Forelimb muscle (tissue), 1 donor: ENCODE data around the gene UBE2D4. TPM values are rescaled to one million over a fixed set of nuclear protein-coding genes. Genes with fewer than 3 reads are reported as not detected.
"Not testable (repeated sequence)": the region's sequence is repeated elsewhere in the genome, so short reads cannot be mapped to it uniquely, and the experiment has no call there.

Source experiments
- DNase-seq: peaks from one replicate; pipeline ENCODE4 v3.0.0-alpha.2; 2013; ENCODE audit warnings: low read depth
- polyA plus RNA-seq: library from polyadenylated mRNA; unstranded; fragments of 120-200 nt; gene quantifications from one replicate; pipeline ENCODE4 v1.2.1, GENCODE V29; 2013; ENCODE audit not compliant: insufficient read length

Gene UBE2D4
- polyA plus RNA-seq, 1 donor: 19.1 TPM

DNA sequence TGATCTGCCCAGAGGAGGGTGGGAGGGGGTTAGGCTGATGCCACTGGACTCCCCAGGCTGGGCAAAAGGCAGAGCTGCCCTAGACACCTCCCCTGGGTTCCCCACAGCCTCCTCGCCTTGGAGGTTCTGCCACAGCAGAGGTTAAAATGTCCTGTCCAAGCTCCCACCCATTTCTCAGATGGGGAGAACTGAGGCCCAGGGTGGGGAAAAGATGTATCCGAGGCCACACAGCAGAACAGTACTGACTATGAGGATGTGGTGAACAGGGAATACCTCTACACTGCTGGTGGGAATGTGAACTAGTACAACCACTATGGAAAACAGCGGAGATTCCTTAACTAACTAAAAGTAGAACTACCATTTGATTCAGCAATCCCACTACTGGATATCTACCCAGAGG is 40.2 kb downstream of the UBE2D4 start:
- DNase-seq: not testable (repeated sequence)

DNA sequence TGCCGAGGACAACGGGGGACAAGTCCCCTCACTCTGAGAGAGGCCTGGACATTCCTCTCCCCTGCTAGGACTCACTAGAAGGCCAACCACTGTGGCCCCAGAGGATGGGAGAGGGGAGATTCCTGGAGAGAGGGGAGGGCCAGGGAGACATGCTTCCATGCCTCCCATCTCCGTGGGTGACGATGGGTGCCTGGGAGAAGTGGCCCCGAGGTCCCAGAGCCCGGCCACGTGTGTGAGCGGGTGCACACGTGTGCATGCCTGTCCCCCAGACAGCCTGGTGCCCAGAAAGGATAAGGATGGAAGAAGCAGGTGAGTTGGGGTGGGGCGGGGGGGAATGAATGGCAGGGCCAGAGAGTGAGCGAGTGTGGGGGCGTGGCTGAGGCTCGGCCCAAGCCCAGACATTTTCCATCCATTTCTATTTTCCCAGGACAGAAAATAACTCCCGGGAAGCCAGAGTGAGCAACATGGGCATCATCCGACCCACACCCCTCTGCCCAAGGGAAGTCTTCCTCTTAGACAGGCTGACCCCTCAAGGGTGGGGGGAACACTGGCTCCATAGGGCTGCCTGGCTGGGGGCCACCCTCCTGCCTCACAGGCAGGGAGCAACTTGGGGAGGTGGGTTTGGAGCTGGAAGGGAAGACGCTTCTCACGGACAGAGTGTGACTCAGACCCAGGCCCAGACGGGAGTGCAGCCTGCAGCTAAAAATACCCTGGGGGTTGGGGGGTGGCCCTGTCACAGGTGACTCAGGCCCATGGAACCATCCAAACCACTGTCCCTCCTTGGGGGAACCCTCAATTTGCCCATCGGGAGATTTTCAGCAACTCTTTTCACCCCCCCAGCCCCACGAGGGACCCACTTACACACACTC is 42.2 kb downstream of the UBE2D4 start:
- not testable (repeated sequence) for DNase-seq

DNA sequence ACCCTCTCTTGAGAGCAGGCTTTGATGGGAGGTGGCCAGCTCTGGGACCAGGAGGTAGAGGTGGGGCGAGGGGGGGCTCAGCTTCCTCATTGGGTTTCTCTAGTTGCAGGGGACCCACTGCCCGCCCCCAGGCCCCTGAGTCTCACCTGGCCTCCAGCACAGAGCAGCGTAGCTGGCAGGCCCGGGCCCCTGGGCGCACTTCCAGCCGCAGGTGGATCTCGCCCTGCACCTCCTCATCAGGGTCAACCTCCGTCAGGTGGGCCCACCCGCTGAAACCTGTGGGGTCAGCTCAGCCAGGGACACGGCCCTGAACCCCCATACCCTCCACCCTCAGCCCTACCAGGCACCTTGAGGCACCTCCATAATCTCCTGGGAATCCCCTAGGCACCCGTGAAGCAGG is 43.4 kb downstream of the UBE2D4 start:
- DNase-seq: not testable (repeated sequence)

DNA sequence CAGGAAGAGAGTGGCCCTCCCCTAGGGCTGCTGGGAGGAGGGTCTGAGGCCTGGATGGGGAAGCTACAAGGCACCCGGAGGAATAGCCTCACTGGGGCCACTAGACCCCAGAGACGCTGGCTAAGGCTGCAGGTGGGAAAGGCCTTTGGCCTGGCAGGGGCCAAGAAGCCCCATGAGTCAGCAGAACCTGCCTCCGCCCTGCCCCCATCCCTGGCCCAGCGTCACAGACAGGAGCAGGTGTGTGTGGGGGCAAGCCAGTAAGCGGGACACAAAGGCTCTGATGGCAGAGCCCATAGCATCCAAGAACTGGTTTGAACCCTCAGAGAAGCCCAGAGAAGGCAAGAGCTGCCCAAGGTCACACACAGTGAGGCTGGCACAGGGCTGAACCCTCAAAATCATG is 44.5 kb downstream of the UBE2D4 start:
- not testable (repeated sequence) for DNase-seq

DNA sequence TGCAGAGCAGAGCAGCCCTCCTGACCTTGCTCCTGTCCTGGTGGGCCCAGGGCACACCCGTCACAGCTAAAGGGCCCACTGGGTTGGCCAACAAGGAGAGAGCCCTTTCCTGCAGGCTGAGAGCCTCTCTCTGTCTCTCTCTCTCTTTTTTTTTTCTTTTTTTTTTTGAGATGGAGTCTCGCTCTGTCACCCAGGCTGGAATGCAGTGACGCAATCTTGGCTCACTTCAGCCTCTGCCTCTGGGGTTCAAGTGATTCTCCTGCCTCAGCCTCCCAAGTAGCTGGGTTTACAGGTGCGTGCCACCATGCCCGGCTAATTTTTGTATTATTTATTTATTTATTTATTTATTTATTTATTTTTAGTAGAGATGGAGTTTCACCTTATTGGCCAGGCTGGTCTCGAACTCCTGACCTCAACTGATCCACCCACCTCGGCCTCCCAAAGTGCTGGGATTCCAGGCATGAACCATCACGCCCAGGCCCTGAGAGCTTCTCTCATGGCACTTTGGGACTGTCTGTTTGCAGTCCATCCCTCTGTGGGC is 47.9 kb downstream of the UBE2D4 start:
- DNase-seq: not testable (repeated sequence)

DNA sequence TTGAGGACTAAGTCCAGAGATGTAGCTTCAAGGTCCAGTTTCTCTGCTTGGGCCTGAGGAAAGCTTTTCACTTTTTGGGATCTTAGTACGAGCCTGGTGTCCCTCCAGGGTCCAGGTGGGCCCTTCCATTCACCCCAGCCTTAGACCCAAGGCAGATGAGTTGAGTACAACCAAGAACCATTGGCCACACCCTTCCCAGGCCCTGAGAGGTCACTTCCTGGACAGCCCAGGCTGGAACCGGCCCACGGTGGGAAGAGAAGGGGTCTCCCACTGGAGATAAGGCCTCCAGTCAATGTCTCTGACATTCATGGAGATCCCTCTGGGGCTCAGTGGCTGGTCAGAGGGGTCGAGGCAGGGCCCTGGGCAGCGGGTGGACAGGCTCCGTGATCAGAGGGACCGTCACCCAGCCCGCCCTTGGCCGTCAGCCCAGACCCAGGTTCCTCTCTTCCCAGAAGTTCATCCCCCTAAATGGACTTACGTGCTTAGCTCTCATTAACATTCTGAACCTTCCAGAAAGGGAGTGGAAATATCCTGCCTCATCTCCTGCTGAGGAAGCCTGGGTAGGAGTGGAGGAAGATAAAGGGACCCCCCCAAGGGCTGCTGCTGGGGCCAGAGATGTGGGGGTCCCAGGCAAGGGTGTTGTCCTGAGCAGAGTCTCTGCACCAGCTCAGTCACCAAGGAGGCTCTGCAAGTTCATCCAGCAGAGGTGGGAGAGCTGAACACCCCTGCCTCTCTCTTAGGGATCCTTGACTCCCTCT is 48.7 kb downstream of the UBE2D4 start:
- DNase-seq: not testable (repeated sequence)

DNA sequence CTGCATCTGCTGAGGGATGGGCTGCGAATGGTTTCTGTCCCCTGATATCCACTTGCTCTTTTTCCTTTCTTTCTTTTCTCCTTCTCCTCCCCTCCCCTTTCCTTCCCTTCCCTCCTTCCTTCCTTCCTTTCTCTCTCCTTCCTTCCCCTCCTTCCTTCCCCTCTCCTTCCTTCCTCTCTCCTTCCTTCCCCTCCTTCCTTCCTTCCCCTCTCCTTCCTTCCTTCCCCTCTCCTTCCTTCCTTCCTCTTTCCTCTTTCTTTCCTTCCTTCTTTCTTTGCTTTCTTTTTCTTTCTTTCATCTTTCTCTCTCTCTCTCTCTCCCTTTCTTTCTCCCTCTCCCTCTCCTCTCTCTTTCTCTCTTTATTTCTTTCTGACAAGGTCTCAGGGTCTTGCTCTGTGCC is 51.3 kb downstream of the UBE2D4 start:
- DNase-seq: no peak

DNA sequence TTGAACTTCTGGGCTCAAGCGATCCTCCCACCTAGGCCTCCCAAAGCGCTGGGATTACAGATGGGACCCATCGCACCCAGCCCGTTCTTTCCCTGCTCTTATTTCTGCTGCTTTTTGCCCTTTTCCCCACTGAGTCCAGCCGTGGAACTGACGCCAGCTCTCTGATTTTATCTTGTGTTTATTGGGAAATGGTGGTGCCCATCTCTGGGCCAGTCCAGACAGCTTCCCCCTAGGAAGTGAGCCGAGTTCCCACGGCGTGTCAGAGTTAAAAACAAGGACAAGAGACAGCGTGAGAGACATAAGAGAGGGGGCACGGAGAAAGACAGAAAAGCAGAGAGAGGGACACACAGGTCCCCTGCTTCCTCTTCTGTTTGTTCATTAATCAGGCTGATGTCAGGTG is 51.9 kb downstream of the UBE2D4 start:
- not testable (repeated sequence) for DNase-seq

DNA sequence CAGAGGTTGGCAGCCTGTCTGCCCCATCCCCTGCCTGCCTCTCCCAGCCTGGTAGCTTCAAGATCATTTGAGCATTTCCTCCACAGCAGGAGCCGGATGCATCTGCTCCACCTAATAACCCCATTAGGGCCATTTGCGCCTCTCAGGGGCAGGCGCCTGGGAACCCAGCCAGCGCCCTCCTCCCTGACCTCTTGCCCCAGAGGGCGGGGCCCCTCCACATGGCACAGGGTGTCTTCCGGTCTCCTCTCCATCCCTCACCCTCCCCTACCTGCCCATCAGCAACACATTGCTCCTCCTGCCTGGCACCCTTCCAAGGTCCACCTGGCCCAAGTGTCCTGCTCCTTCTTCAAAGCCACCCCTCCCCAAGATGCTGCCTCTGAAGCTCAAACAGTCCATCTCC is 56.6 kb downstream of the UBE2D4 start:
- not testable (repeated sequence) for DNase-seq

DNA sequence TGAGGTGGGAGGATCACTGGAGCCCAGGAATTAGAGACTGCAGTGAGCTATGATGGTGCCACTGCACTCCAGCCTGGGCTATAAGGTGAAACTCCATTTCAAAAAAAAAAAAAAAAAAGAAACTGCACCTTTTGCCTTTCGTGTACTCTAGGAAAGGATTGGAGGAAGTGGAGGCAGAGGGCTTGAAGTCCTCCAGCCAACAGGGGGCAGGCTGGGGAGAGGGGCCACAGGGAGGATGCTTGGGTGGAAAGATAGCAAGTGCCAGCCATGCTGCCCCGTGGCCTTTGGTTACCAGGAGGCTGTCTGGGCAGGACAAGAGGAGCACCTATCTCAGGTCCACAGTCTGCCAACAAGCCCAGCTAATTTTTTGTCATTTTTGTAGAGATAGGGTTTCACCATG is 57.5 kb downstream of the UBE2D4 start:
- not testable (repeated sequence) for DNase-seq

DNA sequence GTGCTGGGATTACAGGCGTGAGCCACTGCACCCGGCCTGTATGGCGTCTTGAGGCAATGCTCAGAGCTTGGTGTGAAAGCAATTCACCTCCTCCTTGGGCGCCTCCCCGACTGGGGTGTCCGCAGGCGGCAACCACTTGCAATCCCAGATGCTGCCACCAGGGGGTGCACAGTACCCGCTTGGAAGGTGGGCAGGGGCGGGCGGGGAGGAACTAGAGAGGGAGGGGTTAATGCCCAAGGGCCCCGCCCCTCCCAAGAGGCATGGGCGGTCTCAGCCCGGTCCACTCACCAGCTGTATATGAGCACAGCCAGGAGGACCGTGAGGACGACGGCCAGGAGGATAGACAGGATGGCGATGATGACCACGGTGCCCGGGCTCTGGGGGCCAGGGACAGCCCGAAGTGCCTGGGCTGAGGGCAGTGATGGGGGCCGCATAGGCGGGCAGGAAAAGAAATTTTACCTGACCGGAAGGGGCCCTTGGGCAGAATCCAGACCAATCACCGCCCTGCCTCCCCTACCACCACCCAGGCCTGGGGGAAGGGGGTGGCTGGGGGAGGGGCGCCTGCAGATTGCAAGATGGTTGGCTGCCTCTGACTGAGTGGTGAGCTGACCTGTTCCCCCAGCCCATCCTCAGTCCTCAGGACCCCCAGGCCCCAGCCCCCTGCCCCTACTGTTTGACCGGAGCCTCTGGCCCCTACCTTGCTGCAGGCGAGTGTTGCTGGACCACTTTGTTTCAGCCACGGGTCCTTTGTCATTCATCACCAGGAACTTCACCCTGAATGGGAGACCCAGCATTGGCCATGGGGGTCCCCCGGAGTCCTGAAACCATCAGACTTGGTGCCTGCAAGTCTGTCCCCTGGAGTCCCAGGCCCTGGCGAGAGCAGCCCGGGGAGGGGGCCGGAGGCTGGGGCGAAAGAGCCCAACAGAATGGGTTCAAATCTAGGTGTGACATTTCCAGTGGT is 59.9 kb downstream of the UBE2D4 start:
- not testable (repeated sequence) for DNase-seq

DNA sequence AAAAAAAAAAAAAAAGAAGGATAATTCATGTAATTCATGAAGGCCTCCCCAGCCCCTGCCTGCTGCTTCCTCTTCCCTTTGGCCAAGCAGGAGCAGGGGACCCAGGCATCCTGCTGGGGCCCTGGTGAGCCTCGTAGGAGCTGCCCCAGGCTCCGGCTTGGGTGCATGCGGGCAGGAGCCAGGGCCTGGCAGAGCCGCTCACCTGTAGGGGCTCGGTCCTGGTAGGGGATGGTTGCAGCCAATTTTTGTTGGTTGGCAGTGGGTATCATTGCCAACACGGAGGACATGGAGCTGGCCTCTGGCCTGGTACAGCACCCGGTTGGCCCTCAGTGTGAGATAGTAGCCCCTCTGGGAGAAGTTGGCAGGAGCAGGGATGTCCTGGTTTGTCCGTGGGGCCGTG is 61.2 kb downstream of the UBE2D4 start:
- not testable (repeated sequence) for DNase-seq

DNA sequence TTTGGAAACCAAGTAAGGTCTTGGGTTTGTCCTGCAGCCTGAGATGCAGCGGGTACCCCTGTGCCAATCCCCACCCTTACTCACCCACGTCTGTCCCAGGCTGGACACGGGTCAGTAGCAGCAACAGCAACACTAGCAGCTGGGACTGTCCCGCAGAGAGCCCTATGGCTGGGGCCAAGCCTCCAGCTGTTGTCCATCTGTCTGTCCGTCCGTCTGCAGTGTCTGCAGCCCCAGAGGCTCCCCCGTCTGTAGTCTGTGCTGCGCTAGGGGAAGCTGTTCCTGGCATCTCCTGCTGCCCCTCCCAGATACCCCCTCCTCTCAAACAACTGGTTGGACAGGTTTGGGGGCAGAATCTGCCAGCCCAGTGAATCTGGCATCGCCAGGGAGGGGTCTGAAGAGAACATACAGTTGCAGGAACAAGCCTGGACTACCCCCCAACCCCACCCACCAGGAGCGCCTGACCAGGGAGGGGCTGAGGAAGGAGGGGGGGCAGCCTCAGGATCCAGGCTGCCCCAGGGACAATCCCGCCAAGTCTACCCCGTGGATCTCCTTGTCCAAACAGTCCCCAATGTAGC is 63.9 kb downstream of the UBE2D4 start:
- not testable (repeated sequence) for DNase-seq

DNA sequence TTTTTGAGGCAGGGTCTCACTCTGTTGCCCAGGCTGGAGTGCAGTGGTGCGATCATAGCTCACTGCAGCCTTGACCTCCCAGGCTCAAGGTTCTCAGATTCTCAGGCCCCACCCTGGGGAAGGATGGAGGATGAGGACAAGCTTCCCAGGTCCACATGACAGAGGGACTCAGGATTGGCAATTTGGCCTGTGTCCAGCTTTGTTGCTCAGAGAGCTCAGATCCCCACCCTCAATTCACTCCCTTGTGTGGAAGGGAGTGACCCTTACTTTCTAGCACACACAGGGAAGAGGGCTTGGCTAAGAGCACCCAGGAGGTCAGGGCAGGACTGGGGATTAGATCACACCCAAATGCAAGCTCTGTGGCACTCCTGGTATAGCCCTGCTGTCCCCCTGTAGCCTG is 64.6 kb downstream of the UBE2D4 start:
- DNase-seq: not testable (repeated sequence)

DNA sequence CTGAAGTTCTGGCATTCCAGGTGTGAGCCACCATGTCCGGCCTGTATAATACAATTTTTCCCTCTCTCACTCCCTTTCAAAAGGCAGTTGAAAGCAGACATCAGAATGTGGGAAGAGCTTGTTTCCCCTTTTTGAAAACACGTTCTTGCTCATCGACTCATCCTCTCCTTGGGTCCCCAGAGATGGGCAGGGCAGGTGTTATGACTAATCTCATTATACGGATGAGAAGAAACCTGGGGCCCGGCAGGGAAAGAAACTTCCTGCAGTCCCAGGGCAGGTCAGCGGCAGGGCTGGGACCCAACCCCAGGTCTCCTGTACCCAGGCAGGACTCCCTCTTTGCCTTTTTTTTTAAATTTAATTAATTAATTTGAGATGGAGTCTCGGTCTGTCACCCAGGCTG is 66.7 kb downstream of the UBE2D4 start:
- DNase-seq: not testable (repeated sequence)

DNA sequence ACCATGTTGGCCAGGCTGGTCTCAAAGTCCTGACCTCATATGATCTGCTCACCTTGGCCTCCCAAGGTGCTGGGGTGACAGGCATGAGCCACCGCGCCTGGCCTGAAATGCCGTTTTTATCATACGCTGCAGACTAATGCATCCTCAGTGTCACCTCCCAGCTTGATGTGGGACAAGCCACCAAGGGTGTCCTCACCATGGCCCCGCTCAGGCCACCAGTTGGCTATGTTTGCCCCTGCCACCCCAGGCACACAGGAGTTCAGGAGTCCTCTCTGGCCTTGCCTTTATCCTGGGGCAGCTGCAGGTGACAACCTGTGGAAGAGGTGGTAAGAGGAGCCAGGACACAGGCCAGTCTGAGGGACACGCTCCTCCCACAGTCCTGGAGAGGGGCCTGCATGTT is 68.4 kb downstream of the UBE2D4 start:
- DNase-seq: not testable (repeated sequence)

DNA sequence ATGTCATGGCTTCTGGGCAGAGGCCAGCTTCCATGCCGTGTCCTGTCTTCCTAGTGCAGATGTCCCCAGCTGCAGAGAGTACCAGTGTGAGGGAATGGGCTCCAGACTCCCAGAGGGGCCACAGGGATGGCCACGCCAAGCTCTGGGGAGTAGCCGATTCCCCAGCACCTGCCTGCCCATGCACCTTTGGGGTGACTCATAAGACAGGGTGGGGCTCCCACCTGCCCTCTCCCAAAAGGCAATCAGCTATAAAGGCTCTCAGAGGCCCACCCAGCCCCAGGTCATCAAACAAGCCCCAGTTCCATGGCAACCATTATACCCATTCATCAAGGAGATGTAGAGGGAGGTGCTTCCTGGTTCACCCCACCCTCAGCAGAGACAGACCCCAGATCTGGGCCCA is 71.3 kb downstream of the UBE2D4 start, which contains the start of gene SPDYE1:
SPDYE1 (plus strand) TSS at position 366 of the 400 bp plus-strand sequence. CDS start 2,053 bp downstream, outside the sequence.
- DNase-seq: not testable (repeated sequence)
